Stimulated activated CD4-positive, alpha-beta T cell treated with anti-CD3 and anti-CD28 coated beads, Interleukin-12 subunit alpha, Interleukin-12 subunit beta, amount 100 ng/mL, for 48 hours (primary cell): ENCODE measurements around the gene MBD4.
"Not testable (repeated sequence)": the region's sequence is repeated elsewhere in the genome, so short reads cannot be mapped to it uniquely, and the experiment has no call there.

Experiments used
- DNase-seq, 3 donors: peaks; one replicate each; pipeline ENCODE4 v3.0.0-alpha.2; 2020; ENCODE audit warnings: low read depth in 2 of 3, low spot score in 1 of 3

MBD4 gene

GRCh38 chr3:129432671-129433070 is 7.1 kb downstream of the MBD4 start:
- DNase-seq: no peak

- DNase-seq: no peak
These were observed 7.7 kb downstream of the MBD4 start for GRCh38 chr3:129432036-129432435.

GRCh38 chr3:129429602-129430001 is 10.1 kb downstream of the MBD4 start:
- DNase-seq: no peak

GRCh38 chr3:129429080-129429451 is 10.7 kb downstream of the MBD4 start:
- DNase-seq: no peak

- DNase-seq: peak; percentile 83 to 86 (median 84)
These were observed 11.2 kb downstream of the MBD4 start, which contains the start of gene EFCAB12 for GRCh38 chr3:129428376-129429079. EFCAB12 (minus strand) TSS chr3:129428636; CDS start chr3:129428488, 148 bp downstream.

- no peak for DNase-seq
These were observed 11.8 kb downstream of the MBD4 start for GRCh38 chr3:129428007-129428375.

GRCh38 chr3:129425619-129426018 is 14.1 kb downstream of the MBD4 start:
- no peak for DNase-seq

- DNase-seq: no peak
These were observed 14.5 kb downstream of the MBD4 start for GRCh38 chr3:129425213-129425612.

- DNase-seq: no peak
These were observed 15.4 kb downstream of the MBD4 start for GRCh38 chr3:129424185-129424841.

GRCh38 chr3:129422897-129423296 is 16.9 kb downstream of the MBD4 start:
- no peak for DNase-seq

GRCh38 chr3:129421988-129422745 is 17.6 kb downstream of the MBD4 start:
- DNase-seq: no peak

GRCh38 chr3:129421236-129421883 is 18.4 kb downstream of the MBD4 start:
- DNase-seq: no peak

GRCh38 chr3:129419476-129419875 is 20.3 kb downstream of the MBD4 start:
- no peak for DNase-seq

- DNase-seq: no peak
These were observed 21.4 kb downstream of the MBD4 start for GRCh38 chr3:129418041-129418973.

- no peak for DNase-seq
These were observed 22.4 kb downstream of the MBD4 start for GRCh38 chr3:129417326-129417725.

- no peak for DNase-seq
These were observed 23.3 kb downstream of the MBD4 start for GRCh38 chr3:129416415-129416814.

GRCh38 chr3:129415830-129416229 is 23.9 kb downstream of the MBD4 start:
- no peak for DNase-seq

- no peak for DNase-seq
These were observed 24.4 kb downstream of the MBD4 start for GRCh38 chr3:129415378-129415777.

GRCh38 chr3:129413687-129414506 is 25.9 kb downstream of the MBD4 start:
- DNase-seq: no peak

- not testable (repeated sequence) for DNase-seq
These were observed 26.5 kb downstream of the MBD4 start for GRCh38 chr3:129413238-129413637.
